Astrocyte (in vitro differentiated cells and primary cell): ENCODE data around the gene SLC25A28. TPM values are rescaled to one million over a fixed set of nuclear protein-coding genes. Genes with fewer than 3 reads are reported as not detected.

Source experiments
- DNase-seq: peaks from one replicate; pipeline ENCODE4 v3.0.0-alpha.2; 2010; ENCODE audit warnings: low read depth
- FAIRE-seq: peaks from 2 replicates; lab custom pipeline; 2011; peaks lifted over from hg19 to GRCh38; lab: Jason Lieb, UNC
- H2AFZ ChIP-seq: 2 replicates; pipeline ENCODE4 v1.6.0; 2012; ENCODE audit warnings: low read depth, low read length, inconsistent platforms
- H3K27ac ChIP-seq: 2 replicates; pipeline ENCODE4 v1.5.1; 2011; ENCODE audit warnings: low read depth, low read length, inconsistent platforms
- H3K27me3 ChIP-seq: 2 replicates; pipeline ENCODE4 v1.6.0; 2011; ENCODE audit warnings: low read length, inconsistent platforms; ENCODE audit not compliant: insufficient read depth
- H3K36me3 ChIP-seq: 2 replicates; pipeline ENCODE4 v1.5.1; 2011; ENCODE audit warnings: low read length, inconsistent platforms; ENCODE audit not compliant: insufficient read depth
- H3K4me1 ChIP-seq: 2 replicates; pipeline ENCODE4 v1.5.1; 2011; ENCODE audit warnings: low read length, inconsistent platforms; ENCODE audit not compliant: insufficient read depth
- H3K4me2 ChIP-seq: 2 replicates; pipeline ENCODE4 v1.6.0; 2012; ENCODE audit warnings: low read length, inconsistent platforms
- H3K4me3 ChIP-seq: 2 replicates; pipeline ENCODE4 v1.5.1; 2011; ENCODE audit warnings: low read depth, mild to moderate bottlenecking, low read length, inconsistent platforms; ENCODE audit not compliant: insufficient read depth
- H3K79me2 ChIP-seq: 2 replicates; pipeline ENCODE4 v1.6.0; 2012; ENCODE audit warnings: mild to moderate bottlenecking, low read length, inconsistent platforms; ENCODE audit not compliant: insufficient read depth
- H3K9ac ChIP-seq: 2 replicates; pipeline ENCODE4 v1.6.0; 2012; ENCODE audit warnings: mild to moderate bottlenecking, low read length, inconsistent platforms
- H3K9me3 ChIP-seq: 2 replicates; pipeline ENCODE4 v1.5.1; 2012; ENCODE audit warnings: low read depth, mild to moderate bottlenecking, low read length, inconsistent platforms; ENCODE audit not compliant: insufficient read depth
- H4K20me1 ChIP-seq: 2 replicates; pipeline ENCODE4 v1.6.0; 2012; ENCODE audit warnings: low read length, inconsistent platforms; ENCODE audit not compliant: insufficient read depth
- H3K27ac Mint-ChIP-seq: one replicate; pipeline ENCODE4 v1.8.0; 2021; ENCODE audit warnings: mild to moderate bottlenecking, mixed read lengths; ENCODE audit not compliant: unreplicated experiment
- H3K27me3 Mint-ChIP-seq: one replicate; pipeline ENCODE4 v1.8.0; 2021; ENCODE audit warnings: low read depth, mixed read lengths; ENCODE audit not compliant: unreplicated experiment
- H3K36me3 Mint-ChIP-seq: one replicate; pipeline ENCODE4 v1.8.0; 2021; ENCODE audit warnings: low read depth, mixed read lengths; ENCODE audit not compliant: unreplicated experiment
- H3K4me1 Mint-ChIP-seq: one replicate; pipeline ENCODE4 v1.8.0; 2021; ENCODE audit warnings: low read depth, mixed read lengths; ENCODE audit not compliant: unreplicated experiment
- H3K4me3 Mint-ChIP-seq: one replicate; pipeline ENCODE4 v1.8.0; 2021; ENCODE audit warnings: mild to moderate bottlenecking, moderate library complexity, mixed read lengths; ENCODE audit not compliant: unreplicated experiment
- H3K9me3 Mint-ChIP-seq: one replicate; pipeline ENCODE4 v1.8.0; 2021; ENCODE audit warnings: mild to moderate bottlenecking, mixed read lengths; ENCODE audit not compliant: unreplicated experiment
- EZH2 ChIP-seq: IDR thresholded peaks from 2 replicates; pipeline ENCODE4 v1.6.1; 2012; ENCODE audit warnings: mild to moderate bottlenecking, low read length, inconsistent platforms; ENCODE audit not compliant: insufficient read depth
- total RNA-seq: library from RNA; stranded (reverse); gene quantifications from 2 replicates; pipeline ENCODE4 v1.2.1, GENCODE V29; 2021
- TF ChIP-seq, protein P1 (sequence below): IDR thresholded peaks from 2 replicates; pipeline ENCODE4 v1.5.1; 2011; ENCODE audit warnings: low read depth, mild to moderate bottlenecking, inconsistent platforms, low read length, moderate library complexity; ENCODE audit not compliant: insufficient read depth

SLC25A28 gene
- total RNA-seq, 1 donor from 2014 or later: 38.0 TPM

DNA sequence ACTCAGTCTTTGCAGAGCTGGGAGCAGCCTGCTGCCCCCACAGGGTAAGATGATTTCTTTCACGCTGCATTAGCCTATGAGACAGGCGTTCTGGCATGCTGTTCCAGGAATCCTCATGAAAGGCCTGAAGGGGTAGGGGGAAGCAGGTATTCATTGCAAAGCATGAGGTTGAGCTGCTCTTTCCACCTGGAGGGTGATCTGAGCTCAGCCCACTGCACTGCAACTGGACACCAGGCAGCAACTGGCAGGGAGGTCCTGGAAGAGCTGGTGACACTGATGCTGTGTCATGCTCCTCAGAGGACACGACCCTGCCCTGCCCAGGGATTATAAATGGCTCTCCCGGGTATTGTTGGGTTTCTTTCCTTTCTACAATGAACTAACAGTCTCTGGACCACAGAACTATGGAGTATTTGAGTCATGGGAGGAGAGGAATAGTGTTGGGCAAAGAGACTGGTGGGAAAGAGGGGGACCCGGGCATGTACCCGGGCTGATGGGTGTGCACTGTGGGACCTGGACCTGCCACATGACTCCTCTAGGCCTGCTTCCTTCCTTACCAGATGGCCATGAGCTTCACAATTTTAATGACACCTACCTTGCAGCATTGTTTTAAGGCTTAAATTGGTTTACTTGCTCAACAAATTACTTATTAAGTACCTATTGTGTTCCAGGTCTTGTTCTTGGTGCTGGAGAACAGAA is 24.3 kb downstream of the SLC25A28 start:
- FAIRE-seq: no peak

DNA sequence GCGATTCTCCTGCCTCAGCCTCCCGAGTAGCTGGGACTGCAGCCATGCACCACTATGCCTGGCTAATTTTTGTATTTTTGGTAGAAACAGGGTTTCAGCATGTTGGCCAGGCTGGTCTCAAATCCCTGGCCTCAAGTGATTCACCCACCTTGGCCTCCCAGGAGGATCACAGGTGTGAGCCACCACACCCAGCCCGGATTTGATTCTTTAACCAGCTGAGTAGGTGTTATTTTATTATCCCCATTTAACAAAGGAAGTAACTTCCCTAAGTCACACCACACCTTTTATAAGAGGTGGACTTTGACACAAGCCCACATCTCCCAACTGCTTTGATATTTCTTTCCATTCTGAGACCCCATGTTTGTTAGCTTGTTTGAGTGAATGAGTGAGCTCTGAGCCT is 25.0 kb downstream of the SLC25A28 start:
- Mint-ChIP-seq H3K9me3 (no peaks in the 10 kb centered on the region), H3K4me1 (no peaks in the 10 kb centered on the region), H3K27me3 (peaks cover 39% of the 10 kb centered on the region), H3K36me3 (no peaks in the 10 kb centered on the region), H3K27ac (no peak overlapping the region), H3K4me3 (no peak overlapping the region)
- Histone ChIP-seq H2AFZ (no peak overlapping the region), H3K9ac (no peak overlapping the region), H4K20me1 (no peaks in the 10 kb centered on the region), H3K27me3 (no peaks in the 10 kb centered on the region), H3K79me2 (no peaks in the 10 kb centered on the region), H3K4me3 (no peak overlapping the region), H3K36me3 (no peaks in the 10 kb centered on the region), H3K27ac (no peak overlapping the region), H3K4me1 (no peaks in the 10 kb centered on the region), H3K4me2 (no peak overlapping the region), H3K9me3 (no peaks in the 10 kb centered on the region)
- no peak for DNase-seq
- TF ChIP-seq, protein P1, sequence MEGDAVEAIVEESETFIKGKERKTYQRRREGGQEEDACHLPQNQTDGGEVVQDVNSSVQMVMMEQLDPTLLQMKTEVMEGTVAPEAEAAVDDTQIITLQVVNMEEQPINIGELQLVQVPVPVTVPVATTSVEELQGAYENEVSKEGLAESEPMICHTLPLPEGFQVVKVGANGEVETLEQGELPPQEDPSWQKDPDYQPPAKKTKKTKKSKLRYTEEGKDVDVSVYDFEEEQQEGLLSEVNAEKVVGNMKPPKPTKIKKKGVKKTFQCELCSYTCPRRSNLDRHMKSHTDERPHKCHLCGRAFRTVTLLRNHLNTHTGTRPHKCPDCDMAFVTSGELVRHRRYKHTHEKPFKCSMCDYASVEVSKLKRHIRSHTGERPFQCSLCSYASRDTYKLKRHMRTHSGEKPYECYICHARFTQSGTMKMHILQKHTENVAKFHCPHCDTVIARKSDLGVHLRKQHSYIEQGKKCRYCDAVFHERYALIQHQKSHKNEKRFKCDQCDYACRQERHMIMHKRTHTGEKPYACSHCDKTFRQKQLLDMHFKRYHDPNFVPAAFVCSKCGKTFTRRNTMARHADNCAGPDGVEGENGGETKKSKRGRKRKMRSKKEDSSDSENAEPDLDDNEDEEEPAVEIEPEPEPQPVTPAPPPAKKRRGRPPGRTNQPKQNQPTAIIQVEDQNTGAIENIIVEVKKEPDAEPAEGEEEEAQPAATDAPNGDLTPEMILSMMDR: no peak
- TF ChIP-seq EZH2: no peak
- no peak for FAIRE-seq

More for the DNA sequence above, 24.3 kb downstream of the SLC25A28 start:
- no peaks in the 10 kb centered on the region for H3K4me1 ChIP-seq
- H3K36me3 ChIP-seq: no peaks in the 10 kb centered on the region
- H3K4me2 ChIP-seq: no peak overlapping the region
- Mint-ChIP-seq H3K4me3 (no peak overlapping the region), H3K4me1 (no peaks in the 10 kb centered on the region), H3K27me3 (peaks cover 33% of the 10 kb centered on the region), H3K9me3 (no peaks in the 10 kb centered on the region), H3K36me3 (no peaks in the 10 kb centered on the region), H3K27ac (no peak overlapping the region)
- no peak for DNase-seq
- no peak overlapping the region for H3K9ac ChIP-seq
- TF ChIP-seq EZH2: no peak
- TF ChIP-seq, protein P1: no peak
- no peak overlapping the region for H2AFZ ChIP-seq
- H4K20me1 ChIP-seq: no peaks in the 10 kb centered on the region
- H3K9me3 ChIP-seq: no peaks in the 10 kb centered on the region
- no peak overlapping the region for H3K4me3 ChIP-seq
- no peak overlapping the region for H3K27ac ChIP-seq
- H3K27me3 ChIP-seq: no peaks in the 10 kb centered on the region
- no peaks in the 10 kb centered on the region for H3K79me2 ChIP-seq

- Mint-ChIP-seq H3K4me3 (no peak overlapping the region), H3K27me3 (peaks cover 28% of the 10 kb centered on the region), H3K27ac (no peak overlapping the region), H3K36me3 (no peaks in the 10 kb centered on the region), H3K9me3 (no peaks in the 10 kb centered on the region), H3K4me1 (no peaks in the 10 kb centered on the region)
- no peak for FAIRE-seq
- no peak for DNase-seq
- TF ChIP-seq EZH2: no peak
- TF ChIP-seq, protein P1: no peak
- H3K9me3 ChIP-seq: no peaks in the 10 kb centered on the region
- no peak overlapping the region for H2AFZ ChIP-seq
- no peaks in the 10 kb centered on the region for H3K27me3 ChIP-seq
- no peaks in the 10 kb centered on the region for H3K36me3 ChIP-seq
- H3K4me3 ChIP-seq: no peak overlapping the region
- no peak overlapping the region for H3K9ac ChIP-seq
- no peak overlapping the region for H3K4me2 ChIP-seq
- no peaks in the 10 kb centered on the region for H4K20me1 ChIP-seq
- H3K27ac ChIP-seq: no peak overlapping the region
- H3K79me2 ChIP-seq: no peaks in the 10 kb centered on the region
- H3K4me1 ChIP-seq: no peaks in the 10 kb centered on the region
Measured at GRCh38 chr10:99593312-99593711, 26.9 kb downstream of the SLC25A28 start.
